ENCODE measurements around the gene ACTR1A. TPM values are rescaled to one million over a fixed set of nuclear protein-coding genes. Genes with fewer than 3 reads are reported as not detected.
"Not testable (repeated sequence)": the region's sequence is repeated elsewhere in the genome, so short reads cannot be mapped to it uniquely, and the experiment has no call there.

The ACTR1A gene
- total RNA-seq, 1 experiment from 2014 or later = 147 TPM

DNA sequence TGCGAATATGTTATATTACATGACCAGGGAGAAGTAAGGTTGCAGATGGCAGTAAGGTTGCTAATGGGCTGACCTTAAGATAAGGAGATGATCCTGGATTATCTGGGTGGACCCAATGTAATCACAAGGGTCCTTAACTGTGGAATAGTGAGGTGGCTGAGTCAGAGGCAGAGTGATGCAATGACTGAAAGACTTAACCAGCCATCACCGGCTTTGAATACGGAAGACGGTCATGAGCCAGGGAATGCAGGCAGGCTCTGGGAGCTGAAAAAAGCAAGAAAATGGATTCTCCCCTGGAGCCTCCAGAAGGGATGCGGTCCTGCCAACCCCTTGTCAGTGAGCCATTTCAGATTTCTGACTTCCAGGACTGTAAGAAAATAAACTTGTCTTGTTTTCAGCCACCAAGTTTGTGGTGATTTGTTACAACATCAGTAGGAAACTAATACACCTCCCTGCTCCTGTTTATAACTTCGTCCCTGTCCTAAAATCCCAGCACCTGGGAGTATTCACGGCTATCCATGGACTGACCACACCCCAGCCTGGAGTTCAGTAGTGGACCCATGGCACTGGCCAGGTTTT, 46.5 kb downstream of the ACTR1A start:
- peaks cover 10% of the 10 kb centered on the region; the same call in 1 of the 2 replicates for H3K4me1 ChIP-seq (ENCODE audit: control insufficient read depth, insufficient read depth, low read length)
- intact Hi-C loops (cut with micrococcal nuclease; ENCODE audit: unreplicated experiment) = no loop called here
- no TSS peak for BruUV-seq (replicated peaks)
- no peak for DNase-seq (ENCODE audit: low read depth, low spot score)
- ChIA-PET CTCF (no interaction called here), POLR2A (no interaction called here)
- H3K36me3 ChIP-seq (ENCODE audit: control insufficient read depth, insufficient read depth, low read length) = peaks cover 5% of the 10 kb centered on the region; the same call in 1 of the 2 replicates
- no peak overlapping the region for H3K4me3 ChIP-seq (ENCODE audit: low read depth in 2 of 2, low read length in 2 of 2)
- no peaks in the 10 kb centered on the region for H3K9me3 ChIP-seq (ENCODE audit: control insufficient read depth, insufficient read depth, low read depth, low read length)
- in situ Hi-C loops (cut with HindIII; ENCODE audit: low pct_unique_long_range_greater_than_20kb, low sequenced_read_pairs) = no loop called here
- peak overlapping the region; percentile 29; the same call in 1 of the 2 replicates for H3K27ac ChIP-seq (ENCODE audit: low read length)
- no peak for TF ChIP-seq SIN3A (IDR thresholded peaks at IDR 0.05; ENCODE audit: borderline replicate concordance, insufficient read depth, low read depth, low read length)
- no peak for TF ChIP-seq TCF7L2 (IDR thresholded peaks at IDR 0.05; ENCODE audit: low read depth, low read length)
- TF ChIP-seq, protein P1, sequence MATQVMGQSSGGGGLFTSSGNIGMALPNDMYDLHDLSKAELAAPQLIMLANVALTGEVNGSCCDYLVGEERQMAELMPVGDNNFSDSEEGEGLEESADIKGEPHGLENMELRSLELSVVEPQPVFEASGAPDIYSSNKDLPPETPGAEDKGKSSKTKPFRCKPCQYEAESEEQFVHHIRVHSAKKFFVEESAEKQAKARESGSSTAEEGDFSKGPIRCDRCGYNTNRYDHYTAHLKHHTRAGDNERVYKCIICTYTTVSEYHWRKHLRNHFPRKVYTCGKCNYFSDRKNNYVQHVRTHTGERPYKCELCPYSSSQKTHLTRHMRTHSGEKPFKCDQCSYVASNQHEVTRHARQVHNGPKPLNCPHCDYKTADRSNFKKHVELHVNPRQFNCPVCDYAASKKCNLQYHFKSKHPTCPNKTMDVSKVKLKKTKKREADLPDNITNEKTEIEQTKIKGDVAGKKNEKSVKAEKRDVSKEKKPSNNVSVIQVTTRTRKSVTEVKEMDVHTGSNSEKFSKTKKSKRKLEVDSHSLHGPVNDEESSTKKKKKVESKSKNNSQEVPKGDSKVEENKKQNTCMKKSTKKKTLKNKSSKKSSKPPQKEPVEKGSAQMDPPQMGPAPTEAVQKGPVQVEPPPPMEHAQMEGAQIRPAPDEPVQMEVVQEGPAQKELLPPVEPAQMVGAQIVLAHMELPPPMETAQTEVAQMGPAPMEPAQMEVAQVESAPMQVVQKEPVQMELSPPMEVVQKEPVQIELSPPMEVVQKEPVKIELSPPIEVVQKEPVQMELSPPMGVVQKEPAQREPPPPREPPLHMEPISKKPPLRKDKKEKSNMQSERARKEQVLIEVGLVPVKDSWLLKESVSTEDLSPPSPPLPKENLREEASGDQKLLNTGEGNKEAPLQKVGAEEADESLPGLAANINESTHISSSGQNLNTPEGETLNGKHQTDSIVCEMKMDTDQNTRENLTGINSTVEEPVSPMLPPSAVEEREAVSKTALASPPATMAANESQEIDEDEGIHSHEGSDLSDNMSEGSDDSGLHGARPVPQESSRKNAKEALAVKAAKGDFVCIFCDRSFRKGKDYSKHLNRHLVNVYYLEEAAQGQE (IDR thresholded peaks at IDR 0.05; ENCODE audit: insufficient read depth in 1 of 2, low read depth in 2 of 2, low read length in 1 of 2) = no peak
- TF ChIP-seq POLR2AphosphoS5 (IDR thresholded peaks at IDR 0.05; ENCODE audit: low read depth, low read length) = no peak
- TF ChIP-seq, protein P2, sequence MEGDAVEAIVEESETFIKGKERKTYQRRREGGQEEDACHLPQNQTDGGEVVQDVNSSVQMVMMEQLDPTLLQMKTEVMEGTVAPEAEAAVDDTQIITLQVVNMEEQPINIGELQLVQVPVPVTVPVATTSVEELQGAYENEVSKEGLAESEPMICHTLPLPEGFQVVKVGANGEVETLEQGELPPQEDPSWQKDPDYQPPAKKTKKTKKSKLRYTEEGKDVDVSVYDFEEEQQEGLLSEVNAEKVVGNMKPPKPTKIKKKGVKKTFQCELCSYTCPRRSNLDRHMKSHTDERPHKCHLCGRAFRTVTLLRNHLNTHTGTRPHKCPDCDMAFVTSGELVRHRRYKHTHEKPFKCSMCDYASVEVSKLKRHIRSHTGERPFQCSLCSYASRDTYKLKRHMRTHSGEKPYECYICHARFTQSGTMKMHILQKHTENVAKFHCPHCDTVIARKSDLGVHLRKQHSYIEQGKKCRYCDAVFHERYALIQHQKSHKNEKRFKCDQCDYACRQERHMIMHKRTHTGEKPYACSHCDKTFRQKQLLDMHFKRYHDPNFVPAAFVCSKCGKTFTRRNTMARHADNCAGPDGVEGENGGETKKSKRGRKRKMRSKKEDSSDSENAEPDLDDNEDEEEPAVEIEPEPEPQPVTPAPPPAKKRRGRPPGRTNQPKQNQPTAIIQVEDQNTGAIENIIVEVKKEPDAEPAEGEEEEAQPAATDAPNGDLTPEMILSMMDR (IDR thresholded peaks at IDR 0.05) = no peak
- no peak for ATAC-seq
- H3K27me3 ChIP-seq (ENCODE audit: control insufficient read depth, insufficient read depth, low read length) = no peaks in the 10 kb centered on the region

DNA sequence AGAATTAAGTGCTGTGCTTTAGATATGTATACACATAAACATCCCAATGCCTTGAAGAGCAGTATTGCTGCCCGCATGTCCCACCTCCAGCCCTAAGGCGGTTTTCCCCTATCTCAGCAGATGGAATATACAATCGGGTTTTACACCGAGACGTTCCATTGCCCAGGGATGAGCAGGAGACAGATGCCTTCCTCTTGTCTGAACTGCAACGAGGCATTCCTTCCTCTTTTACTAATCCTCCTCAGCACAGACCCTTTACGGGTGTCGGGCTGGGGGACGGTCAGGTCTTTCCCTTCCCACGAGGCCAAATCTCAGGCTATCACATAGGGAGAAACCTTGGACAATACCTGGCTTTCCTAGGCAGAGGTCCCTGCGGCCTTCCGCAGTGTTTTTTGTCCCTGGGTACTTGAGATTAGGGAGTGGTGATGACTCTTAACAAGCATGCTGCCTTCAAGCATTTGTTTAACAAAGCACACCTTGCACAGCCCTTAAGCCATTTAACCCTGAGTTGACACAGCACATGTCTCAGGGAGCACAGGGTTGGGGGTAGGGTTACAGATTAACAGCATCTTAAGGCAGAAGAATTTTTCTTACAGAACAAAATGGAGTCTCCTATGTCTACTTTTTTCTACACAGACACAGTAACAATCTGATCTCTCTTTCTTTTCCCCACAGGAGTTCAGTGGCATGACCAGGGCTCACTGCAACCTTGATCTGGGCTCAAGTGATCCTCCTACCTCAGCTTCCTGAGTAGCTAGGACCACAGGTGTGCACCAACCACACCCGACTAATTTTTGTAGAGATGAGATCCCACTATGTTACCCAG, 47.6 kb downstream of the ACTR1A start:
- intact Hi-C loops (cut with micrococcal nuclease; ENCODE audit: unreplicated experiment); DNase-seq (ENCODE audit: low read depth, low spot score); in situ Hi-C loops (cut with HindIII; ENCODE audit: low pct_unique_long_range_greater_than_20kb, low sequenced_read_pairs): not testable (repeated sequence)

DNA sequence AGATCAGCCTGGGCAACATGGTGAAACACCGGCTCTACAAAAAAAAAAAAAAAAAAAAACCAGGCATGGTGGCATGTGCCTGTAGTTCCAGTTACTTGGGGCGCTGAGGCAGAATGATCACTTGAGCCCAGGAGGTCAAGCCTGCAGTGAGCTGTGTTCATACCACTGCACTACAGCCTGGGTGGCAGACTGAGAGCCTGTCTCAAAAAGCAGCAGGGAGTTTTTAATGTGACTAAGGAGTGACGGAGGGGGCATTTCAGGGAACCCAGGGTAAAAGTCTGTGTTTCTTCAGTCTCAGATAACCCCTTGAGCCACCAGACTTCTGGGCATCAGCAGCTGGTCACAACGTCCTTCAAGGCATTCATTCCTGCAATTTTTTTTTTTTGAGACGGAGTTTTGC, 49.0 kb downstream of the ACTR1A start:
- intact Hi-C loops (cut with micrococcal nuclease; ENCODE audit: unreplicated experiment) = no loop called here
- DNase-seq (ENCODE audit: low read depth, low spot score) (no peak), ATAC-seq (no peak)
- TF ChIP-seq, protein P1 (IDR thresholded peaks at IDR 0.05; ENCODE audit: insufficient read depth in 1 of 2, low read depth in 2 of 2, low read length in 1 of 2) = no peak
- no peak for TF ChIP-seq TCF7L2 (IDR thresholded peaks at IDR 0.05; ENCODE audit: low read depth, low read length)
- TF ChIP-seq, protein P2 (IDR thresholded peaks at IDR 0.05) = no peak
- no peak for TF ChIP-seq POLR2AphosphoS5 (IDR thresholded peaks at IDR 0.05; ENCODE audit: low read depth, low read length)
- no peak for TF ChIP-seq SIN3A (IDR thresholded peaks at IDR 0.05; ENCODE audit: borderline replicate concordance, insufficient read depth, low read depth, low read length)
- Histone ChIP-seq H3K27ac (ENCODE audit: low read length) (no peak overlapping the region), H3K4me1 (ENCODE audit: control insufficient read depth, insufficient read depth, low read length) (peaks cover 14% of the 10 kb centered on the region; the same call in 1 of the 2 replicates), H3K4me3 (ENCODE audit: low read depth in 2 of 2, low read length in 2 of 2) (no peak overlapping the region), H3K27me3 (ENCODE audit: control insufficient read depth, insufficient read depth, low read length) (no peaks in the 10 kb centered on the region), H3K9me3 (ENCODE audit: control insufficient read depth, insufficient read depth, low read depth, low read length) (no peaks in the 10 kb centered on the region), H3K36me3 (ENCODE audit: control insufficient read depth, insufficient read depth, low read length) (peaks cover 11% of the 10 kb centered on the region; the same call in 1 of the 2 replicates)
- BruUV-seq (replicated peaks) = no TSS peak
- POLR2A ChIA-PET = no interaction called here
- CTCF ChIA-PET = interaction anchor here (0.7 to 1.0 kb wide), 2 partner anchors 21 to 25 kb away, joined by 3 to 6 read pairs; partner anchors contain the start of gene CUEDC2
- in situ Hi-C loops (cut with HindIII; ENCODE audit: low pct_unique_long_range_greater_than_20kb, low sequenced_read_pairs) = no loop called here

More for the DNA sequence above, 47.6 kb downstream of the ACTR1A start:
- BruUV-seq (replicated peaks) = TSS peak; percentile 57
- H3K27ac ChIP-seq (ENCODE audit: low read length); H3K9me3 ChIP-seq (ENCODE audit: control insufficient read depth, insufficient read depth, low read depth, low read length); H3K36me3 ChIP-seq (ENCODE audit: control insufficient read depth, insufficient read depth, low read length); POLR2A ChIA-PET; CTCF ChIA-PET; H3K4me3 ChIP-seq (ENCODE audit: low read depth in 2 of 2, low read length in 2 of 2); H3K27me3 ChIP-seq (ENCODE audit: control insufficient read depth, insufficient read depth, low read length); ATAC-seq; H3K4me1 ChIP-seq (ENCODE audit: control insufficient read depth, insufficient read depth, low read length): not testable (repeated sequence)

Measured in Panc1 (cell line).